KG1 (cell line): Measurements from ENCODE around the gene CLDN12.
"Not testable (repeated sequence)": the region's sequence is repeated elsewhere in the genome, so short reads cannot be mapped to it uniquely, and the experiment has no call there.

Experiments used
- DNase-seq: peaks from one replicate; lab custom pipeline; 2025; lab: John Stamatoyannopoulos, UW

The CLDN12 gene

GRCh38 chr7:90433221-90433620, 30.0 kb downstream of the CLDN12 start:
- DNase-seq: no peak

GRCh38 chr7:90445633-90446032, 42.4 kb downstream of the CLDN12 start:
- DNase-seq: no peak

- no peak for DNase-seq
Measured at GRCh38 chr7:90446137-90446899, 43.1 kb downstream of the CLDN12 start.

- DNase-seq: no peak
Measured at GRCh38 chr7:90453259-90453891, 50.1 kb downstream of the CLDN12 start.

GRCh38 chr7:90453931-90454330, 50.7 kb downstream of the CLDN12 start:
- DNase-seq: no peak

GRCh38 chr7:90455163-90456030, 52.1 kb downstream of the CLDN12 start:
- peak; percentile 24 for DNase-seq

GRCh38 chr7:90458104-90458503, 54.8 kb downstream of the CLDN12 start:
- no peak for DNase-seq

- no peak for DNase-seq
Measured at GRCh38 chr7:90459888-90460287, 56.6 kb downstream of the CLDN12 start.

- no peak for DNase-seq
Measured at GRCh38 chr7:90461219-90461618, 58.0 kb downstream of the CLDN12 start.

GRCh38 chr7:90463151-90463628, 59.9 kb downstream of the CLDN12 start:
- DNase-seq: not testable (repeated sequence)
